Measurements from ENCODE around the gene PECR. TPM values are rescaled to one million over a fixed set of nuclear protein-coding genes. Genes with fewer than 3 reads are reported as not detected.

Gene PECR
- total and polyA plus RNA-seq, 2 of the 4 experiments (the other 2 are of a cell fraction), result 11.4 to 17.7 TPM

DNA sequence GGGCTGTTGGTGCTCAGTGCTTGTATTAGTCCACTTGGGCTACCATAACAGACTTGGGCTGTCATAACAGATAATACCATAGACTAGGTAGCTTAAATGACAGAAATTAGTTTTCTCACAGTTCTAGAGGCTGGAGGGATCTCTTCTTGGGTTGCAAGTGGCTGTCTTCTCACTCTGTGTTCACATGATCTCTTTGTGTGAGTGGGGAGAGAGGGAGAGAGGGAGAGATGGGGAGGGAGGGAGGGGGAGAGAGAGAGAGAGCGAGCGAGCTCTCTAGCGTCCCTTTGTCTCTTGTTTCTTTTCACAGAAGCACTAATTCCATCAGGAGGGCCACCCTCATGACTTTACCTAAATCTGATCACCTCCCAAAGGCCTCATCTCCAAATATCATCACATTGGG, 23.1 kb upstream of the PECR start:
- no peak overlapping the region for H3K18ac ChIP-seq (ENCODE audit: low read depth, low read length)
- H3K27me3 ChIP-seq (ENCODE audit: control insufficient read depth, insufficient read depth, low read length), result no peaks in the 10 kb centered on the region
- no peak overlapping the region for H2BK15ac ChIP-seq (ENCODE audit: low read depth, low read length)
- no peak overlapping the region for H2AK5ac ChIP-seq (ENCODE audit: low read depth, low read length)
- H3K56ac ChIP-seq (ENCODE audit: extremely low read depth, insufficient read depth, low read length), result no peak overlapping the region
- H2BK5ac ChIP-seq (ENCODE audit: low read depth, low read length, poor library complexity, severe bottlenecking), result no peak overlapping the region
- H3K36me3 ChIP-seq (ENCODE audit: control insufficient read depth, insufficient read depth, low read length), result no peaks in the 10 kb centered on the region
- no peak overlapping the region for H3K9ac ChIP-seq (ENCODE audit: low read depth, low read length)
- no peak overlapping the region for H2BK20ac ChIP-seq (ENCODE audit: low read depth, low read length)
- ChIA-PET POLR2A (ENCODE audit: unreplicated experiment) (interaction anchor here (0.6 kb wide), 1 partner anchor 60 kb away, joined by 3 read pairs; no protein-coding TSS in a partner anchor), CTCF (no interaction called here)
- BruUV-seq (replicated peaks), result no TSS peak
- in situ Hi-C loops (cut with MboI; ENCODE audit: low sequenced_read_pairs), result no loop called here
- no peak overlapping the region for H3K4me3 ChIP-seq (ENCODE audit: insufficient read depth, low read depth, low read length)
- H3K27ac ChIP-seq (ENCODE audit: insufficient read depth, low read length), result no peak overlapping the region
- H2AK9ac ChIP-seq (replicated peaks; ENCODE audit: low read depth, low read length, poor library complexity), result no peak overlapping the region
- no peak overlapping the region for H3K23ac ChIP-seq (ENCODE audit: low read depth, low read length)
- intact Hi-C loops (cut with micrococcal nuclease), result no loop called here
- peaks cover 3% of the 10 kb centered on the region; the same call in 1 of the 2 replicates for H3K9me1 ChIP-seq (ENCODE audit: insufficient read depth, low read length)
- H4K20me1 ChIP-seq (ENCODE audit: insufficient read depth, low read length), result no peaks in the 10 kb centered on the region
- H4K91ac ChIP-seq (ENCODE audit: insufficient read depth, low read depth, low read length), result no peak overlapping the region
- ATAC-seq (ENCODE audit: low read depth) (no peak), DNase-seq (no peak)
- no peak overlapping the region for H2AFZ ChIP-seq (replicated peaks; ENCODE audit: low read length, poor library complexity)
- no peaks in the 10 kb centered on the region for H3K9me3 ChIP-seq (ENCODE audit: control insufficient read depth, insufficient read depth, low read length)
- H3K4me1 ChIP-seq (ENCODE audit: control insufficient read depth, insufficient read depth, low read length), result 0 out of 2 replicates have a peak, but pooled peaks cover 2% of the 10 kb centered on the region
- H3K14ac ChIP-seq (replicated peaks; ENCODE audit: low read depth, low read length), result no peak overlapping the region
- no peak overlapping the region for H3K4me2 ChIP-seq (ENCODE audit: low read depth, low read length)
- dilution Hi-C loops (cut with HindIII; ENCODE audit: low sequenced_read_pairs, unreplicated experiment), result no loop called here
- no CpG with 5 or more reads among the region's 3 CpGs for WGBS, 2 experiments (ENCODE audit: extremely low coverage in 2 of 2, insufficient read length in 1 of 2)
- peaks cover 0 to 4% of the 10 kb centered on the region in 2 experiments; a peak in 1 of 4 replicates for H3K79me1 ChIP-seq (ENCODE audit: low read depth in 1 of 2, low read length in 2 of 2)
- H2BK120ac ChIP-seq (ENCODE audit: low read depth, low read length), result no peak overlapping the region
- no peak overlapping the region for H4K8ac ChIP-seq (ENCODE audit: low read depth in 2 of 2, low read length in 2 of 2)
- H4K5ac ChIP-seq (ENCODE audit: low read depth, low read length), result no peak overlapping the region
- TF ChIP-seq RAD21 (IDR thresholded peaks at IDR 0.05; ENCODE audit: low read length), result no peak
- no peak for TF ChIP-seq BHLHE40 (IDR thresholded peaks at IDR 0.05; ENCODE audit: low read depth, low read length)
- TF ChIP-seq POLR2A (IDR thresholded peaks at IDR 0.05; ENCODE audit: low read depth, low read length), result no peak
- no peak for TF ChIP-seq MXI1 (IDR thresholded peaks at IDR 0.05; ENCODE audit: borderline replicate concordance, low read depth, low read length)
- TF ChIP-seq FOS (IDR thresholded peaks at IDR 0.05; ENCODE audit: low read depth, low read length), result no peak
- no peak for TF ChIP-seq RFX5 (IDR thresholded peaks at IDR 0.05; ENCODE audit: low read depth, low read length)
- no peak for TF ChIP-seq NFE2L2 (IDR thresholded peaks at IDR 0.05; ENCODE audit: low read depth, low read length)
- TF ChIP-seq, protein P1, sequence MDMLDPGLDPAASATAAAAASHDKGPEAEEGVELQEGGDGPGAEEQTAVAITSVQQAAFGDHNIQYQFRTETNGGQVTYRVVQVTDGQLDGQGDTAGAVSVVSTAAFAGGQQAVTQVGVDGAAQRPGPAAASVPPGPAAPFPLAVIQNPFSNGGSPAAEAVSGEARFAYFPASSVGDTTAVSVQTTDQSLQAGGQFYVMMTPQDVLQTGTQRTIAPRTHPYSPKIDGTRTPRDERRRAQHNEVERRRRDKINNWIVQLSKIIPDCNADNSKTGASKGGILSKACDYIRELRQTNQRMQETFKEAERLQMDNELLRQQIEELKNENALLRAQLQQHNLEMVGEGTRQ (IDR thresholded peaks at IDR 0.05; ENCODE audit: low read depth, low read length), result no peak
- TF ChIP-seq MAZ (IDR thresholded peaks at IDR 0.05; ENCODE audit: borderline replicate concordance, low read depth, low read length), result no peak
- TF ChIP-seq CHD1 (IDR thresholded peaks at IDR 0.05; ENCODE audit: low read depth, low read length), result no peak
- no peak for TF ChIP-seq CTCF (conservative IDR thresholded peaks at IDR 0.05; ENCODE audit: low read depth, low read length)
- TF ChIP-seq, protein P2, sequence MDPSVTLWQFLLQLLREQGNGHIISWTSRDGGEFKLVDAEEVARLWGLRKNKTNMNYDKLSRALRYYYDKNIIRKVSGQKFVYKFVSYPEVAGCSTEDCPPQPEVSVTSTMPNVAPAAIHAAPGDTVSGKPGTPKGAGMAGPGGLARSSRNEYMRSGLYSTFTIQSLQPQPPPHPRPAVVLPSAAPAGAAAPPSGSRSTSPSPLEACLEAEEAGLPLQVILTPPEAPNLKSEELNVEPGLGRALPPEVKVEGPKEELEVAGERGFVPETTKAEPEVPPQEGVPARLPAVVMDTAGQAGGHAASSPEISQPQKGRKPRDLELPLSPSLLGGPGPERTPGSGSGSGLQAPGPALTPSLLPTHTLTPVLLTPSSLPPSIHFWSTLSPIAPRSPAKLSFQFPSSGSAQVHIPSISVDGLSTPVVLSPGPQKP (IDR thresholded peaks at IDR 0.05; ENCODE audit: borderline replicate concordance, low read depth, low read length), result no peak
- no peak for TF ChIP-seq SMC3 (IDR thresholded peaks at IDR 0.05; ENCODE audit: low read depth, low read length)
- TF ChIP-seq CEBPB (IDR thresholded peaks at IDR 0.05; ENCODE audit: low read depth, low read length), result no peak
- no peak for TF ChIP-seq RCOR1 (IDR thresholded peaks at IDR 0.05; ENCODE audit: insufficient replicate concordance, low read length)
- TF ChIP-seq MAFK (IDR thresholded peaks at IDR 0.05; ENCODE audit: low read depth, low read length), result no peak
- H3K4ac ChIP-seq (ENCODE audit: low read depth, low read length), result no peak overlapping the region

Measured in IMR-90 (cell line).